Spleen (tissue), 11 donors: Measurements from ENCODE around the gene CEBPG. TPM values are rescaled to one million over a fixed set of nuclear protein-coding genes. Genes with fewer than 3 reads are reported as not detected.

Source experiments
- DNase-seq: peaks from one replicate; pipeline ENCODE4 v3.0.0-alpha.2; 2020
- H3K27ac ChIP-seq, 8 donors: fragments of 200-600 bp; sonication (generic) in 7 of 8; 1 replicate in 4 of 8; 2 replicates in 4 of 8; pipeline versions ENCODE4 v1.5.0 to v1.8.0; 2016 to 2021; ENCODE audit warnings: inconsistent platforms in 4 of 8, mild to moderate bottlenecking in 4 of 8, moderate library complexity in 1 of 8
- H3K27me3 ChIP-seq, 7 donors: fragments of 200-600 bp; sonication (generic) in 6 of 7; replicated peaks in 1 of 7; 1 replicate in 4 of 7; 2 replicates in 3 of 7; pipeline versions ENCODE4 v1.5.0 to v1.8.0; 2016 to 2021; ENCODE audit warnings: inconsistent platforms in 3 of 7, mild to moderate bottlenecking in 1 of 7
- H3K36me3 ChIP-seq, 6 donors: fragments of 200-600 bp; sonication (generic) in 5 of 6; 1 replicate in 4 of 6; 2 replicates in 2 of 6; pipeline versions ENCODE4 v1.5.0 to v1.8.0; 2016 to 2021; ENCODE audit warnings: inconsistent platforms in 2 of 6
- H3K4me1 ChIP-seq, 6 donors: fragments of 200-600 bp; sonication (generic) in 5 of 6; 1 replicate in 3 of 6; 2 replicates in 3 of 6; pipeline versions ENCODE4 v1.5.0 to v1.8.0; 2016 to 2021; ENCODE audit warnings: inconsistent platforms in 3 of 6
- H3K4me3 ChIP-seq, 8 donors: fragments of 200-600 bp; sonication (generic) in 7 of 8; 1 replicate in 4 of 8; 2 replicates in 4 of 8; pipeline versions ENCODE4 v1.5.0 to v1.8.0; 2016 to 2021; ENCODE audit warnings: inconsistent platforms in 4 of 8, mild to moderate bottlenecking in 4 of 8, moderate library complexity in 2 of 8
- H3K9me3 ChIP-seq, 8 donors: fragments of 200-600 bp; sonication (generic) in 7 of 8; 1 replicate in 4 of 8; 2 replicates in 4 of 8; pipeline versions ENCODE4 v1.5.0 to v1.8.0; 2016 to 2021; ENCODE audit warnings: inconsistent platforms in 4 of 8
- CTCF ChIP-seq, 11 experiments: fragments of 200-600 bp in 7 of 11; fragments of 450-650 bp in 4 of 11; sonication (generic) in 4 of 11; IDR thresholded peaks in 8 of 11; conservative IDR thresholded peaks in 3 of 11; 1 replicate in 7 of 11; 2 replicates in 4 of 11; pipeline versions ENCODE4 v1.4.0 to v1.8.0; 2016 to 2021; ENCODE audit warnings: antibody characterized with exemption in 11 of 11, inconsistent platforms in 4 of 11, mild to moderate bottlenecking in 1 of 11
- POLR2A ChIP-seq, 3 donors: fragments of 450-650 bp; IDR thresholded peaks; one replicate each; pipeline ENCODE4 v1.5.1; 2017; ENCODE audit warnings: antibody characterized with exemption in 3 of 3, mild to moderate bottlenecking in 1 of 3
- POLR2AphosphoS5 ChIP-seq, 3 donors: sonication (generic); formaldehyde crosslinking; IDR thresholded peaks; one replicate each; pipeline ENCODE4 v1.5.1; 2017; ENCODE audit warnings: antibody characterized with exemption in 3 of 3
- WGBS, 5 donors: extraction: QIAGEN DNeasy Blood & Tissue Kit in 3 of 5; methylation state at CpG; one replicate each; pipeline versions ENCODE4 v1.1.5 to v1.1.7; 2013 to 2018; 5-methylcytosine and 5-hydroxymethylcytosine counted together
- intact Hi-C: fragments of 100-400 bp; cut with DNase I; formaldehyde crosslinking; loops from one replicate; pipeline ENCODE4 v1.15.0; 2023; ENCODE audit warnings: low total_unique reads
- polyA plus RNA-seq, 3 donors: library from polyadenylated mRNA; stranded (reverse); fragments of 200-250 nt; gene quantifications; one replicate each; pipeline ENCODE4 v1.2.1, GENCODE V29; 2013
- total RNA-seq, 7 donors: library from RNA; depleted of rRNA in 3 of 7; stranded (reverse); fragments of >200 nt in 3 of 7; fragmentation: NEBNext Ultra II Directional in 4 of 7; extraction: Animal tissue kit (Norgen Biotek cat#: 25700) in 4 of 7; gene quantifications; one replicate each; pipeline versions ENCODE4 v1.1.0 to v1.2.1, GENCODE V29; 2016 to 2021
- donor health status: healthy with polysubstance abuse.
- donor health status: DM: no; HTN: no; CAD: no; lungs with moderate emphysema.
- donor health status: DM: no; HTN: no; CAD: no.
- donor health status: Bipolar disorder and iron deficiency.
- donor health status: healthy.
- donor health status: DM: no; HTN: no; CAD: no.
- donor health status: DM: yes; HTN: yes; CAD: no.

Gene CEBPG
- total and polyA plus RNA-seq, 10 donors, result 9.3 to 21.1 (median 16.0) TPM

GRCh38 chr19:33405553-33406461, 32.3 kb downstream of the CEBPG start:
- Histone ChIP-seq H3K9me3 (no peaks in the 10 kb centered on the region), H3K4me1 (peaks cover 0 to 8% (median 0%) of the 10 kb centered on the region in 6 donors), H3K27ac (no peak overlapping the region), H3K36me3 (peaks cover 0 to 50% (median 8%) of the 10 kb centered on the region in 6 donors), H3K27me3 (no peaks in the 10 kb centered on the region), H3K4me3 (no peak overlapping the region)
- 84 to 93% (median 92%) methylated on average over 20 to 34 of the region's 34 CpGs for WGBS, 5 donors
- no peak for TF ChIP-seq POLR2AphosphoS5 (IDR thresholded peaks at IDR 0.05)
- no peak for TF ChIP-seq POLR2A (IDR thresholded peaks at IDR 0.05)
- no peak for TF ChIP-seq CTCF (IDR thresholded peaks at IDR 0.05 in 8 of 11, conservative IDR thresholded peaks at IDR 0.05 in 3 of 11)
- DNase-seq, result peak; percentile 63
- intact Hi-C loops, result loop anchor here (2.0 kb wide), 1 partner anchor 171 kb away; no protein-coding TSS in a partner anchor

- intact Hi-C loops, result loop anchor here (2.0 kb wide), 1 partner anchor 172 kb away; no protein-coding TSS in a partner anchor
- TF ChIP-seq POLR2AphosphoS5 (IDR thresholded peaks at IDR 0.05), result peak in 2 of 3 donors; percentile 35 to 40
- no peak for TF ChIP-seq POLR2A (IDR thresholded peaks at IDR 0.05)
- peak; percentile 92 to 99 (median 97) for TF ChIP-seq CTCF (IDR thresholded peaks at IDR 0.05 in 8 of 11, conservative IDR thresholded peaks at IDR 0.05 in 3 of 11)
- Histone ChIP-seq H3K27me3 (no peaks in the 10 kb centered on the region), H3K4me1 (peaks cover 0 to 6% (median 0%) of the 10 kb centered on the region in 6 donors), H3K36me3 (peaks cover 0 to 51% (median 14%) of the 10 kb centered on the region in 6 donors), H3K4me3 (no peak overlapping the region), H3K9me3 (no peaks in the 10 kb centered on the region), H3K27ac (no peak overlapping the region)
- WGBS, 5 donors, result 64 to 85% (median 69%) methylated on average over 4 to 13 of the region's 13 CpGs
- DNase-seq, result peak; percentile 91
These were observed 33.1 kb downstream of the CEBPG start for GRCh38 chr19:33406521-33407139.

DNA sequence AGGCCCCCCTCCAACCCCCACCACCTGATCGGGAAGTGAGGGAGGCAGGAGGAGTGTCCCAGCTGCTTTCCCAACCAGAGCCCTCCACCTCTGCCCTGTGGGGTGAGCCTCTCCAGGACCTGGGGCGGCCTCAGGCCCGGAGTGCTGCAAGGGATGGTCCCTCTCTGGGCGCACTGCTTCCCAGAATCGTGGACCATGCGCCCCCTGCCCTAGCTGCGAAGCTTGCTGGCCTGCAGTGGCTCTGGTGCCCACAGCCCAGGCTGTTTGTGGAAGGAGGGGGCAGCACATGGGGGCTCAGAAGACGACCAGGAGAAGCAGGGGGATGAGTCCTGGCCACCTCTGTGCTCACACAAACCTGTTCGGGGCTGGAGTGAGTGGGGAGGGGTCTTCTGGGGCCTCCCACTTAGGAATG, 33.6 kb downstream of the CEBPG start:
- WGBS, 5 donors, result 43 to 66% (median 56%) methylated on average over 8 to 9 of the region's 9 CpGs
- no peaks in the 10 kb centered on the region for H3K27me3 ChIP-seq
- TF ChIP-seq POLR2AphosphoS5 (IDR thresholded peaks at IDR 0.05), result no peak
- TF ChIP-seq CTCF (IDR thresholded peaks at IDR 0.05 in 8 of 11, conservative IDR thresholded peaks at IDR 0.05 in 3 of 11), result peak in 6 of 11 experiments; percentile 18 to 79 (median 61)

More for the DNA sequence above, 33.6 kb downstream of the CEBPG start:
- intact Hi-C loops, result loop anchor here (2.0 kb wide), 1 partner anchor 172 kb away; no protein-coding TSS in a partner anchor
- DNase-seq, result no peak
- H3K9me3 ChIP-seq, result no peaks in the 10 kb centered on the region
- peaks cover 0 to 54% (median 16%) of the 10 kb centered on the region in 6 donors for H3K36me3 ChIP-seq
- H3K4me1 ChIP-seq, result peaks cover 0 to 6% (median 0%) of the 10 kb centered on the region in 6 donors
- no peak overlapping the region for H3K27ac ChIP-seq
- H3K4me3 ChIP-seq, result no peak overlapping the region
